Coronary artery (tissue), 2 donors: ENCODE data around the gene IMP4.

Experiments
- DNase-seq: peaks from one replicate; pipeline ENCODE4 v3.0.0-alpha.2; 2017; ENCODE audit warnings: low spot score
- H3K27ac ChIP-seq, 2 donors: fragments of 200-600 bp; sonication (generic); one replicate each; pipeline ENCODE4 v1.5.1; 2016 to 2019
- H3K4me3 ChIP-seq: fragments of 200-600 bp; sonication (generic); 2 replicates; pipeline ENCODE4 v1.5.1; 2016; ENCODE audit warnings: mild to moderate bottlenecking, moderate library complexity
- TF ChIP-seq, protein P1 (sequence below): fragments of 200-600 bp; sonication (generic); IDR thresholded peaks from one replicate; pipeline ENCODE4 v1.5.1; 2019; ENCODE audit warnings: antibody characterized with exemption

The IMP4 gene

GRCh38 chr2:130342533-130343275, at the start of gene IMP4:
Gene IMP4 (plus strand): TSS chr2:130342897. CDS start chr2:130342933, 36 bp downstream.
- peak; percentile 99 for DNase-seq
- TF ChIP-seq, protein P1, sequence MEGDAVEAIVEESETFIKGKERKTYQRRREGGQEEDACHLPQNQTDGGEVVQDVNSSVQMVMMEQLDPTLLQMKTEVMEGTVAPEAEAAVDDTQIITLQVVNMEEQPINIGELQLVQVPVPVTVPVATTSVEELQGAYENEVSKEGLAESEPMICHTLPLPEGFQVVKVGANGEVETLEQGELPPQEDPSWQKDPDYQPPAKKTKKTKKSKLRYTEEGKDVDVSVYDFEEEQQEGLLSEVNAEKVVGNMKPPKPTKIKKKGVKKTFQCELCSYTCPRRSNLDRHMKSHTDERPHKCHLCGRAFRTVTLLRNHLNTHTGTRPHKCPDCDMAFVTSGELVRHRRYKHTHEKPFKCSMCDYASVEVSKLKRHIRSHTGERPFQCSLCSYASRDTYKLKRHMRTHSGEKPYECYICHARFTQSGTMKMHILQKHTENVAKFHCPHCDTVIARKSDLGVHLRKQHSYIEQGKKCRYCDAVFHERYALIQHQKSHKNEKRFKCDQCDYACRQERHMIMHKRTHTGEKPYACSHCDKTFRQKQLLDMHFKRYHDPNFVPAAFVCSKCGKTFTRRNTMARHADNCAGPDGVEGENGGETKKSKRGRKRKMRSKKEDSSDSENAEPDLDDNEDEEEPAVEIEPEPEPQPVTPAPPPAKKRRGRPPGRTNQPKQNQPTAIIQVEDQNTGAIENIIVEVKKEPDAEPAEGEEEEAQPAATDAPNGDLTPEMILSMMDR, result no peak

DNA sequence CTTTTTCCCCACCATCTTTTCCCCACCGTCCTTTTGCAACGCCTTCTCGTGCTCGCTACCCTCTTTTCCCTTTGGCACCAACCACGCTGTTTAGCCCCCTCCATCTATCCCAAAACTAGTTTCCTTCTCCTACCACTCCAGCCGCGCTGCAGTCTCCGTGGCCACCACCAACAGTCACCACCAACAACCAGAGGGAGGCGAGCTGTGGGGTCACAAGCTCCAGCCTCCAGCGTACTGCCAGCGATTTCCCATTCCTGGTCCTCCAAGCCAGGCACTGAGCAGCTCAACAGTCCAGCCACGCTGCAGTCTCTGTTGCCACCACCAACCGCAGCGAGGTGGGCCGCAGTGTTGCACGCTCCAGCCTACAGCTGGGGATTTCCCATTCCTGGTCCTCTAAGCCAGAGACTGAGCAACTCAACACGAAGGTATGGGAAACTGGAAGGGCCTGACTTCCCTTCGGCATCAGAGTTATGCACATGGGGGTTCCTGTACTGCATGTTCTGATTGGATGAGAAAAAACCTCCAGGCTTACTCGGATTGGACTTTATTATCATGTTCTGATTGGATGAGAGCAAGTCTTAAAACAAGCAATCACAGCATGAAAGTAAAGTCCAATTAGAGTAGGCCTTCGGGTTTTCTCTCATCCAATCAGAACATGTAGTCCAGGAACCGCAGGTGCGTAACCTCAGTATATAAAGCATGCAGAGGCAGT, 42.3 kb upstream of the IMP4 start:
- DNase-seq, result no peak
- Histone ChIP-seq H3K27ac (no peak overlapping the region), H3K4me3 (no peak overlapping the region)
- TF ChIP-seq, protein P1, result no peak

More at GRCh38 chr2:130342533-130343275, at the start of gene IMP4:
- Histone ChIP-seq H3K27ac (peak within 1 kb of the TSS; percentile 87 to 88), H3K4me3 (peak within 1 kb of the TSS; percentile 91)

DNA sequence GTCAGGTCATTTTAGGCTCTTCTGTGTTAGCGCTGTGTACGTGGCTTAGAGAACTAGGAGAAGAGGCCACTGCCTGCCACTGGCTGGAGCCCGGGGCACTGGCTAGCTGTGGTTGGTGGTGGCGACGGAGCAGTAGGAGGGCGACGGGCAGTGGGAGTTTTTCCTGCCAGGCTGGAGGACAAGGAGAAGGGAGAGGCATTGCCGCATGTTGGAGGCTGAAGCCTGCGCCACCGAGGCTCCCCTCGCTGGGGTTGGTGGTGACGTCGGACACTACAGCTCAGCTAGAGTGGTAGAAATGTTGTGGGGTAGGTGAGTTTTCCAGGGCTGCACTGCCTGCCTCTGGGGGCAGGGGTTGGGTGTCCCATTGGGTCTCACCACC, 41.7 kb upstream of the IMP4 start:
- no peak for DNase-seq
- Histone ChIP-seq H3K27ac (no peak overlapping the region), H3K4me3 (no peak overlapping the region)
- TF ChIP-seq, protein P1, result no peak

GRCh38 chr2:130302164-130302886, 40.4 kb upstream of the IMP4 start:
- Histone ChIP-seq H3K4me3 (no peak overlapping the region), H3K27ac (no peak overlapping the region)
- no peak for DNase-seq
- TF ChIP-seq, protein P1, result no peak

DNA sequence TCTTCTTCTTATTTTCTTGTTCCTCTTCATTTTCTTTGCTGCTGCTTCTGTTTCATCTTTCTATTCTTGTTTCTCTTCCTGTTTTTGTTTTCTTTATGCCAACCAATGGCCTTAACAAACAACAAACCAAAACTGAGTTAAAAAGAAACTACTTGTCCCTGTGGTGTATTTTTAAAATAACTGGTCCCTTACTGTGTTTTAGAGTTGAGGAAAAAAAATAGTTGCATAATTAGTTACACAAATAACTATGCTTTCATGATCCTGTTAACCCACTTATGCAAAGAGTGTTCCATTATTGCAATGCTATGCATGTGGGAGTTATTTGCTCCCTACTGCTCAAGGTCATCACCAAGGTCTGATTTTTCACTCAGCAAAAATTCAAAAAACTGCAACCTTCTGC, 39.5 kb upstream of the IMP4 start:
- no peak overlapping the region for H3K4me3 ChIP-seq
- TF ChIP-seq, protein P1, result no peak
- no peak for DNase-seq
- no peak overlapping the region for H3K27ac ChIP-seq

- Histone ChIP-seq H3K4me3 (no peak overlapping the region), H3K27ac (no peak overlapping the region)
- DNase-seq, result no peak
- TF ChIP-seq, protein P1, result no peak
Measured at GRCh38 chr2:130304726-130305125, 38.0 kb upstream of the IMP4 start.
